HEK293T (cell line): ENCODE results near the gene TBC1D8.

Experiments
- CTCF ChIA-PET: fragments of 350-600 bp; formaldehyde crosslinking; extraction: SDS; loops from one replicate; lab custom pipeline; 2021; ENCODE audit warnings: antibody characterized with exemption, inconsistent platforms; lab: Yijun Ruan, JAX
- POLR2A ChIA-PET: fragments of 350-600 bp; formaldehyde crosslinking; extraction: SDS; loops from one replicate; lab custom pipeline; 2020; ENCODE audit warnings: antibody characterized with exemption, inconsistent platforms; lab: Yijun Ruan, JAX
- DNase-seq: peaks from one replicate; pipeline ENCODE4 v3.0.0; 2012; ENCODE audit warnings: mixed read lengths; ENCODE audit errors: extremely low spot score
- ARNT ChIP-seq: fragments of 450-650 bp; IDR thresholded peaks from 2 replicates; pipeline ENCODE4 v1.6.1; 2017; ENCODE audit warnings: mild to moderate bottlenecking
- BHLHE40 ChIP-seq: fragments of 450-650 bp; IDR thresholded peaks from 2 replicates; pipeline ENCODE4 v1.6.1; 2016; ENCODE audit warnings: mild to moderate bottlenecking, moderate library complexity, borderline replicate concordance
- CTBP1 ChIP-seq: fragments of 450-650 bp; IDR thresholded peaks from 2 replicates; pipeline ENCODE4 v1.6.1; 2016; ENCODE audit warnings: borderline replicate concordance
- ELF4 ChIP-seq: fragments of 450-650 bp; IDR thresholded peaks from 2 replicates; pipeline ENCODE4 v1.6.1; 2017; ENCODE audit warnings: antibody characterized with exemption
- FOXA1 ChIP-seq: fragments of 450-650 bp; IDR thresholded peaks from 2 replicates; pipeline ENCODE4 v1.6.1; 2016; ENCODE audit warnings: mild to moderate bottlenecking
- FOXK2 ChIP-seq: fragments of 450-650 bp; IDR thresholded peaks from 2 replicates; pipeline ENCODE4 v1.6.1; 2016; ENCODE audit warnings: mild to moderate bottlenecking
- FOXM1 ChIP-seq: fragments of 450-650 bp; IDR thresholded peaks from 2 replicates; pipeline ENCODE4 v1.6.1; 2017; ENCODE audit warnings: mild to moderate bottlenecking, borderline replicate concordance
- L3MBTL2 ChIP-seq: fragments of 450-650 bp; conservative IDR thresholded peaks from 2 replicates; pipeline ENCODE4 v1.6.1; 2016; ENCODE audit warnings: mild to moderate bottlenecking
- LEF1 ChIP-seq: fragments of 450-650 bp; IDR thresholded peaks from 2 replicates; pipeline ENCODE4 v1.6.1; 2017; ENCODE audit warnings: mild to moderate bottlenecking, borderline replicate concordance
- NFRKB ChIP-seq: fragments of 450-650 bp; IDR thresholded peaks from 2 replicates; pipeline ENCODE4 v1.6.1; 2016; ENCODE audit warnings: mild to moderate bottlenecking, moderate library complexity
- SP1 ChIP-seq: fragments of 450-650 bp; IDR thresholded peaks from 2 replicates; pipeline ENCODE4 v1.6.1; 2017
- SUZ12 ChIP-seq: fragments of 450-650 bp; IDR thresholded peaks from 2 replicates; pipeline ENCODE4 v1.6.1; 2016; ENCODE audit warnings: mild to moderate bottlenecking
- TARDBP ChIP-seq: fragments of 450-650 bp; IDR thresholded peaks from 2 replicates; pipeline ENCODE4 v1.6.1; 2016
- ZNF384 ChIP-seq: fragments of 450-650 bp; IDR thresholded peaks from 2 replicates; pipeline ENCODE4 v1.6.1; 2016
- TF ChIP-seq, protein P1 (sequence below): fragments of 450-650 bp; IDR thresholded peaks from 2 replicates; pipeline ENCODE4 v1.6.1; 2016

Gene TBC1D8

DNA sequence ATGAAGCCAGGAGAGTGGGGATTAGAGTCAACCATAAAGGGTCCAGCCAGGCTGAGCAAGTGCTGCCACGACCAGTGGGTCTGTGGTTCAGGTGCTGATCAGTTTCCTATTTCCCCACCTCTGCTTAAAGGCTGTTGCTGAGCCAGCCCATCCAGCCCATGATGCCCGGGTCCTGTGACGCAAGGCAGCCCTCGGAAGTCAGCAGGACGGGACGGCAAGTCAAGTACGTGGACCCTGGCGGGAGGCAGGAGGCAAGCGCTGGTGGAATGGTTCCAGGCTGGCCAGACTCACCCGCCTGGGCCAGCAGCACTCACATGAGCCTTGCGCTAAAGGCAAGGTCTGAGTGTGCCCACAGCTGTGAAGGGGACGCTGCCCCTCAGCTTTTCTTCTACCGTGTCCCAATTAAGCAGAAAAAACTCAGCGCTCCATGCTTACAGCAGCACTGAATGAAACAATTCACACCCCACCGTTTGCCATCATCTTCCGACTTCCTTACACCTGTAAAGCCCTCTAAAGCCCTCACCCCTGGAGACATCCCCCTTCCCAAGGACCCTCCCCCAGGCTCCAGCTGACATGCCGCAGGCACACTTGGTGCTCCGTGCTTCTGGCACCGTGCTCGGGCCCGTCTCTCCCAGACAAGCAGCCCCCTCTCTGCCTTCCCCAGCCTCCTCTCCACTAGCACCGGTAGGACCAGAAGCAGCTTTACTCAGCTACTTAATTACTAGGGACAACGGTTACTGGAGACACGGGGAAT lies 160.4 kb downstream of the TBC1D8 start:
- CTCF ChIA-PET, result interaction anchor here (1.0 kb wide), 1 partner anchor 381 kb away, joined by 3 read pairs; no protein-coding TSS in a partner anchor
- no peak for DNase-seq
- no peak for TF ChIP-seq FOXK2
- no peak for TF ChIP-seq ZNF384
- no peak for TF ChIP-seq BHLHE40
- TF ChIP-seq, protein P1, sequence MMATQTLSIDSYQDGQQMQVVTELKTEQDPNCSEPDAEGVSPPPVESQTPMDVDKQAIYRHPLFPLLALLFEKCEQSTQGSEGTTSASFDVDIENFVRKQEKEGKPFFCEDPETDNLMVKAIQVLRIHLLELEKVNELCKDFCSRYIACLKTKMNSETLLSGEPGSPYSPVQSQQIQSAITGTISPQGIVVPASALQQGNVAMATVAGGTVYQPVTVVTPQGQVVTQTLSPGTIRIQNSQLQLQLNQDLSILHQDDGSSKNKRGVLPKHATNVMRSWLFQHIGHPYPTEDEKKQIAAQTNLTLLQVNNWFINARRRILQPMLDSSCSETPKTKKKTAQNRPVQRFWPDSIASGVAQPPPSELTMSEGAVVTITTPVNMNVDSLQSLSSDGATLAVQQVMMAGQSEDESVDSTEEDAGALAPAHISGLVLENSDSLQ, result no peak
- no peak for TF ChIP-seq LEF1
- no peak for TF ChIP-seq FOXM1
- TF ChIP-seq ELF4, result no peak
- TF ChIP-seq SP1, result no peak
- TF ChIP-seq CTBP1, result no peak
- TF ChIP-seq L3MBTL2, result no peak
- no peak for TF ChIP-seq TARDBP
- TF ChIP-seq SUZ12, result no peak
- POLR2A ChIA-PET, result interaction anchor here (2.0 kb wide), 1 partner anchor 11 kb away, joined by 6 read pairs; the partner anchor contains the start of gene RPL31

DNA sequence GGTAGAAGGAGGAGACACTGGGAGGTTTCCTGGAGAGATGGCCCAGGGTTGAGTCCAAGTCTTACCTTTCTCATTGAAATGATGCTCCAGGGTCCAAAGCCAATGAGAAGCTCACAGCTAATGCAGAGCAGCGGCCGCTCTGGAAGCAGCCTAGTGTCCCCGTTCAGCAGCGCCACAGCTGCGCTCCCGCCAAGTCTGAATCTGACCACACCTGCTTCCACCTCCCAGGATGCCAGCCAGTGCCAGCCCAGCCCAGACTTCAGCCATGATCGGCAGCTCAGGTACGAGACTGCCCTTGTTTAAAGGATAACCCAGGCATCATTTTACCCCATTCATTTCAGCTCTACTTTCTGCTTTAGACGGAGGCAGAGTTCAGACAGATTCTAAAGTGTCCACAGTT lies 161.0 kb downstream of the TBC1D8 start:
- no peak for DNase-seq
- ChIA-PET CTCF (no interaction called here), POLR2A (interaction anchor here (2.0 kb wide), 1 partner anchor 12 kb away, joined by 6 read pairs; the partner anchor contains the start of gene RPL31)
- TF ChIP-seq TARDBP, result no peak
- TF ChIP-seq ARNT, result no peak

DNA sequence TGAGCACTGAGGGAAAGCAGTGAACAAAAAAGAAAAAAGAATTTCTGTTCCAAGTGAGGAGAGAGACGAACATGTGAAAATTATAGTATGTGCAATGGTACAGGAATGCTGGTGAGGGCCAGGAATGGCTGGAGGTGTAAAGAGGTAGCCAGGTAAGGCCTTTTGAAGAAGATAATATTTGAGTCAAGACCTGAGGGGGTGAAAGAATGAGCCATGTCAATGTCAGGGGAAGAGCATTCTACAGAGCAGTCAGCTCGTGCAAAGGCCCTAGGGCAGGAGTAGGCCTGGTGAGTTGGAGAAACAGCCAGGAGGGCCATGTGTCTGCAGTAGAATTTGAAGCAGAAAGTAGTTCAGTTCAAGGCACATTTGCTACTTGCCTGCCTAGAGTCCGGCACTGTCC lies 161.5 kb downstream of the TBC1D8 start:
- DNase-seq, result no peak
- ChIA-PET POLR2A (no interaction called here), CTCF (no interaction called here)
- TF ChIP-seq FOXM1 (no peak), FOXK2 (no peak), SP1 (no peak), ZNF384 (no peak), TARDBP (no peak), CTBP1 (no peak), ARNT (no peak)
- TF ChIP-seq, protein P1, result no peak

DNA sequence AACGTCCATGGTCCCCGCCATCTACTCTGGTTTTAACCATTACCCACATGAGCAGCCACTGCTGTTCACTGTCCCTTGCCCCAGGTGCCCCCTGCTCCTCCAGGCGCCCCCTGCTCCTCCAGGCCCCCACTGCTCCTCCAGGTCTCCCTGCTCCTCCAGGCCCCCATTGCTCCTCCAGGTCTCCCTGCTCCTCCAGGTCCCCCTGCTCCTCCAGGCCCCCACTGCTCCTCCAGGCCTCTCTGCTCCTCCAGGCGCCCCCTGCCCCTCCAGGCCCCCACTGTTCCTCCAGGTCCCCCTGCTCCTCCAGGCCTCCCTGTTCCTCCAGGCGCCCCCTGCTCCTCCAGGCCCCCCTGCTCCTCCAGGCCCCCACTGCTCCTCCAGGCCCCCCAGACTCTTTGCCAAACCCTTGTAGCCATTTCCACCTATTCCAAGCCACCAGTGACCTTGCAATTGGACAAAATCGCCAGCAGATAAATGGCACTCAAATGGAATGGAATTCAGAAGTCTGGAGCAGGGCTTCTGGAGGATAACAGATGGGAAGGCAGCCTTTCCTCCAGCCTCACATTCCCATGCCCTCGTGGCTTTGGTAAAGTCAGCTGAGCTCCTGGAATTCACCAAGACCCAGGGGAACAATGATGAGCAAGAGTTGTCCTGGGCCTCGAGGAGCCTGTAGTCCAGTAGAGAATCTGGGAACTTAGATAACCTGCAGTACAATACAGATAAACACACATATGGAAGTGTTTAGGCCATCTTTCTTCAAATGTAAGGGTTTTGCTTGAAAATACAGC lies 162.4 kb downstream of the TBC1D8 start:
- ChIA-PET CTCF (interaction anchor here (0.9 to 2.1 kb wide), 2 partner anchors 8 to 379 kb away, joined by 3 to 7 read pairs; no protein-coding TSS in a partner anchor), POLR2A (no interaction called here)
- DNase-seq, result no peak

DNA sequence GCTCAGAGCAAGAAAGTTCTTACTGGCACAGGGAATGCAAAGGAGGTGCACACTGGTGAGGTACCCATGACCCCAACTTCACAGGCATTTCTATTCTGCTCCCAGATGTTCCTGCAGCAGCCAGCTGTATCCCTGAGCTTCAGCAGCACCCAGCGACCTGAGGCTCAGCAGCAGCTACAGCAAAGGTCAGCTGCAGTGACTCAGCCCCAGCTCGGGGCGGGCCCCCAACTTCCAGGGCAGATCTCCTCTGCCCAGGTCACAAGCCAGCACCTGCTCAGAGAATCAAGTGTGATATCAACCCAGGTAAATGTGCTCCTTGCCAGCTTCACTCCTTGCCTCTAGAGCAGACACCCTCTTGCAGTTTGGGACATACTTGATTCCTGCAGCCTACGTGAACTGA lies 163.2 kb downstream of the TBC1D8 start:
- no peak for DNase-seq
- ChIA-PET POLR2A (interaction anchor here (1.4 kb wide), 1 partner anchor 13 kb away, joined by 7 read pairs; the partner anchor contains the start of gene RPL31), CTCF (interaction anchor here (0.9 to 2.1 kb wide), 2 partner anchors 8 to 378 kb away, joined by 3 to 7 read pairs; no protein-coding TSS in a partner anchor)
- no peak for TF ChIP-seq FOXK2
- TF ChIP-seq L3MBTL2, result no peak
- no peak for TF ChIP-seq ARNT
- no peak for TF ChIP-seq ZNF384
- no peak for TF ChIP-seq TARDBP
- no peak for TF ChIP-seq ELF4
- TF ChIP-seq BHLHE40, result no peak
- no peak for TF ChIP-seq FOXA1
- TF ChIP-seq NFRKB, result no peak
- no peak for TF ChIP-seq FOXM1

More for the DNA sequence above, 162.4 kb downstream of the TBC1D8 start:
- TF ChIP-seq, protein P1, result no peak
- no peak for TF ChIP-seq L3MBTL2
- TF ChIP-seq FOXK2, result no peak
- no peak for TF ChIP-seq SP1
- no peak for TF ChIP-seq FOXA1

DNA sequence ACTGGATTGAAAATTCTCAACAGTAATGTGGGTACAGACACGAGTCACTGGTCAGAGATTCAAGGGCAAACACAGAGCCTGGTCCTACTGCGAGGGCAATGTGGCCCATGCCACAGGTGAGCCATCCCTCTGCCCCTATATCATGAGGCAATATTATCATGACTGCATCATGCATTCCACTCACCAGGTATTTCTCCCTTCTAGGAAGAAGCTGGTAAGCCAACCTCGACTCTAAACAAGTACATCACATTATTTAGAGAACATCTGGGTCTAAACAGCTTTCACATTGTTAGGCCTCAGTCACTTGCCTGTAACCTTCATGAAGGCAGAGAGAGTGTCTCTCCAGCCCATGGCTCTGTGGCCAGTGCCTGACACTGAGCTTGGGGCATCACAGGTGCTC lies 163.6 kb downstream of the TBC1D8 start:
- POLR2A ChIA-PET, result interaction anchor here (1.4 kb wide), 1 partner anchor 14 kb away, joined by 7 read pairs; the partner anchor contains the start of gene RPL31
- CTCF ChIA-PET, result interaction anchor here (0.9 to 2.1 kb wide), 2 partner anchors 9 to 377 kb away, joined by 3 to 7 read pairs; no protein-coding TSS in a partner anchor
- no peak for DNase-seq
- TF ChIP-seq BHLHE40, result no peak
- no peak for TF ChIP-seq SP1
- TF ChIP-seq NFRKB, result no peak
- no peak for TF ChIP-seq SUZ12
- no peak for TF ChIP-seq FOXA1
- TF ChIP-seq, protein P1, result no peak
- no peak for TF ChIP-seq ZNF384
- TF ChIP-seq LEF1, result no peak
- no peak for TF ChIP-seq TARDBP
- no peak for TF ChIP-seq FOXK2
- TF ChIP-seq ARNT, result no peak
- no peak for TF ChIP-seq L3MBTL2
- TF ChIP-seq ELF4, result no peak
